HG02884 (cell line): ENCODE results near the gene ACADVL.
"Not testable (repeated sequence)": the region's sequence is repeated elsewhere in the genome, so short reads cannot be mapped to it uniquely, and the experiment has no call there.

Experiments
- ATAC-seq: cut with Tn5 transposase; IDR thresholded peaks from one replicate; pipeline ENCODE4 v1.9.1; 2021; ENCODE audit warnings: mild to moderate bottlenecking, moderate library complexity; ENCODE audit not compliant: unreplicated experiment

The ACADVL gene

DNA sequence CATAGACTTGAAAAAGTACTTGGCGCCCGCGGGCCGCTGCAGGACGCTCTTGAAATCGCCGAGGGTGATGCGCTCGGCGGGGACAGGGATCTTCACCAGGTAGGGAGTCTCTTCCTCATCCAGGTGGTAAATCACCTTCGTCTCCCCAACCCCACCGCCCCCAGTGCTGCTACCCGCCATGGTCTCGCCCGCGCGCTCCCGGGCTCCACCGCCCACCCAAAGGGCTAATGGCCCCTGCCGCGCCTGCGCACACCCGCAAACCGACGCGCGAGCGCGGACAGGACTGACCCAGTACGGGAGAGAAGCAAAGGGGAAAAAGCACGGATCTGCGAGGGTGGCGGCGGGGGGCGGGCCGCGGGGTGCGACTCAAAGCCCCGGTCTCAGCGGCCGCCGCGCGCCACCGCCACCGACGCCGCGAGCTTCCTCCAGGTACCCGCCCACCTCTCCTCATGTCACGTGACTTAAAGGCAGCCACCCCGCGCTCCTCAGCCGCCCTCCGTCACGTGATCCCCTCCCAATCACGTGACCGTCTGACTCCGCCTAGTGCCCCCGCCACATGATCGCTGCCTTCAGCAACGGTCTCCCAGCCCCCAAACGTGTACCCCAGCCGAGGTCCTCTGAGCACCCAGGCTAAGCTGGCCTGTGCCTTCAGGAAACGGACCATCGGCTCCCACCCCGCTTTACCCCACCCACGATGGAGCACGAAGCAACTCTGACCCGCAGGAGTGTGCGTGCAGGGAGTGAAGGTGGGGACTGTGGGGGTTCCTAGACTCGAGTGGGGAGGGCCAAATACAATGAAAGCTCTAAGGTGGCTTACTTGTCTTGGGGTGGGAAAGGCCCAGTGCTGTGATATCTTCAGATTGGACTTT is 14.6 kb downstream of the ACADVL start, which contains the start of gene DVL2:
DVL2 (minus strand) TSS at position 435 of the 869 bp plus-strand sequence; CDS start at position 180, 255 bp downstream.
- peak; percentile 36 for ATAC-seq

DNA sequence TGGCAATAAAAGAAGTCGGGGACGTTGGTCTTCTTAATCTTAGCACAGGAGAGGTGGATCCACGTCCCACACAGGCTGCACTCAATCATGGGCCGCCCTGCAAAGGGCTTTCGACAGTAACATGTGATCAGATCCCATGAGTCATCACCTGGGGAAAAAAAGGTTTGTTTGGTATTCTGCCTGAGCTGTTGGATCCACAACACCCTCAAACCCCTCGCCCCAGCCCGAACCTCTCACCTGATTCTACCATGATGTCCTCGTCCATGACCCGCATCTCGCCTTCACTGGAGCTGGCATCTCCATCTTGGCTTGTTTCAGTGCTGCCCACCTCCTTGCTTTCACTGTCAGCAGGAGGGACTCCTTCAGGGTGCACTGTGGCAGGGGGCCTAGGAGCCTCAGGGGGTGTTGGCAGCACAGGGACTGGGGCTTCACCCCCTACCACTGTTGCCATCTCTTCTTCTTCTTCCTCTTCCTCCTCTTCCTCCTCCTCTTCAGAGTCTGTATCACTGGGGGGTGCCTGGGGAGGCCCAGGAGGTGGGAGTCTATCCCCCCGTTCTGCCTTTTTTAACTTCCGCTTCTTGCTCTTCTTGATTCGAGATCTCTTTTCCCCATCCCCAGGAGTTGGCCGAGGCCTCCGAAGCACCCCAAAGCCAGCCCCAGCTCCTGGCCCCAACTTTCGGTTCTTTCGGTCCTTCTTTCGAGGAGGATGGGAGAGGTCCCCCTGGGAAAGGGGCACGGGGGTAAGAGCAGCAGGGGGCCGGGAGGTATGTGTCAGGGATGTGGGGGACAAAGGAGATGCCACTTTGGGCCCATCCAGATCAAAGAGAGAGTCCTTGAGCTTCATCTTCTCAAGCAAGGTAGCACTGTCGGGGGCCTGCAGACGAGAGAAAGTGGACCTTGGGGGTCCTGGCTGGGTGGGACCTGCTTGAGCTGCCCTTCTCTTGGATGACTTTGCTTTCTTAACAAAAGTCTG is 16.2 kb downstream of the ACADVL start:
- ATAC-seq = no peak

DNA sequence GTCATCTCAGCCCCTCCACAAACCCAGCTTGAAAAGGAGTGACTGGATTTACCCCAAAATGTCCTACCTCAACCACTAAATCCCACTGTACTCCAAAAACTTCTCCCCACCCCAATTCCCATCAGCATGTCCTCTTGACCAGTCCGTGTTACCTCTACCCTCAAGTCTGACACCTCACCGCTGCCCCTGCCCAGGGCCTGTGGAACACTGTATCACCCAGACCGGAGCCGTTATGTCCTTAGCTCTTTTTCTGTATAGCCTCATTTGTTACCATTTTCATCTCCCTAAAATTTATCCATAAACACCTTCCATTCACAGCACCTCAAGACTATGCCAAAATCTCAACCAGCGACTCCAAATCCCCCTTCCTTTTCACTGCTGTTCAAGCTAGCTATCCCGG is 17.1 kb downstream of the ACADVL start:
- ATAC-seq = no peak

DNA sequence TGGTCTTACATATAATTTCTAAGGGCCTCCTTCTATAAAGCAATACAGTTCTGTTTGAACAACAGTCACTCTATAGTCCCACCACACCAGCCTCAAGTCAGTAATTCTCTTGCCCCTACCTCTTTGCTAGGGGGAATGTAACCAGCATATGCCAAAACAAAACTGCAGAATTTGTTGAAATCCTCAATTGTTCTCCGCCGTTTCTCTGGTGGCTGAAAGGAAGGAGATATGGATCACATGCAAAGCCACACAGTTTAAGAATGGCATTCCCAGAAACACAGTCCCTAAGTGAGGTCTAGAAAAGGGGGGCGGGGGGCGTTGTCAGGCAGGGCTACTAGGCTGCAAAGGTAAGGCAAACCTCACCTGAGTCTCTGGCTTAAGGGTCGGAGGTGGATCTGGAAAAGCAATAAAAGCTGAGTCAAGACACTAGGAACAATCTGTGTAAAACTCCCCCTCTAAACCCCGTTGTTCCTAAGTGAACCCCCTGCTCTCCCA is 17.6 kb downstream of the ACADVL start:
- ATAC-seq = no peak

DNA sequence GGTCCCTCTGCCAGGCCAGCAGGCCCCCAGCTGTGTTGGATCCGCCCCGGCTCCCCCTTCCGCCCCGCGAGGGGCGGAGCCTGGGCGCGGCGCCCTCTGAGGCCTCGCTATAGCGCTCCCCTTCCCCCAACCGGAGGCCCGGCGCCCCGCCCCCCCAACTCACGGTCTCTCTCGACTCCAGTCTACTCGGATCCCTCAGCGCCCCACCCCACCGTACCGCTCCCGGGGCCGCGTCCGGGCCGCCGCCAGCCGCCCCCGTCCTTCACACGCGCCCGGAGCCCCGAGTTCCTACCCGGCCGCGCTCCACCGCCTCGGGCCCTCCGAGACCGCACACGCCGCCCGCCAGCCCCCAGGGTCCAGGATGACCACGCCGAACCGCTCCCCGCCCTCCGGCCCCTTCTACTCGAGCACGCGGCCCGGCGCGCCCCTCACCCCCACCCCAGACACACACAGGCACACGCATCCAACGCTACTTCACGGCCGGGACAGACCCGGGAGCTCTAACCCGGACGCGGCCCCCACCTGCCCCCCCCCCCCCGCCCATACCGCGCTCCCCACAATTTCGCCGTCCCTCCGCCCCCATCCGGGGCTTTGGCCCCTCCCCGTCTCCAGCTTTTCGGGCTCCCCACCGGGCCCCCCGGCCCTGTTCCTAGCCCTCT is 18.2 kb downstream of the ACADVL start:
- no peak for ATAC-seq

DNA sequence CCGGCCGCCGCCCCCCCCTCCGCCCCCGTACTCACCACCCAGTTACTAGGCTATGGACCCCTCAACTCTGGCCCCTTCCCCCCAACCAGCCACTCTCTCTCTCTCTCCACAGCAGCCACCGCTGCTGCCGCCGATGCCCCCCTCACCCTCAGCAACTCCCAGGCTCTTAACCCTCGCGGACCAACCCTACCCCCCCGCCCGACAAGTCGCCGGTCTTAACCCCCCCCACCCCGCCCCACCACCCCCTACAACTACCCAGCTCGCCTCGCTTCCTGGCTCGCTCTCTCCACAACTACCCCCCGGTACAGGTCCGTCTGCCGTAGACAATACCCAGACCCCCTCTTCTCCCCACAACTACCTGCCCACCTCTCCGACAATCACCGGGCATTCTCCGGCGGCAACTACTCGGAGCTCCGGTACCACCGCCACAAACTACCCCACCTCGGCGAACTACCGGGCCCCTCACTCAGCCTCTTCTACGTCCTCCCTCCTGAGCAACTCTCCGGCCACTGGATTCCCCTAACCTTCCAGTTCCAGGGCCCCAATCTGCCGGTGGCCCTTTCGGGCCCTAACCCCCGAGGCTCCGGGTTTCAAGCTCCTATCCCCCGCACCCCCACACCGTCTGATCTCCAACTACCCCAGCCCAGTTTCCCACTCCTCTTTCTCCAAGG is 18.8 kb downstream of the ACADVL start:
- ATAC-seq = no peak

DNA sequence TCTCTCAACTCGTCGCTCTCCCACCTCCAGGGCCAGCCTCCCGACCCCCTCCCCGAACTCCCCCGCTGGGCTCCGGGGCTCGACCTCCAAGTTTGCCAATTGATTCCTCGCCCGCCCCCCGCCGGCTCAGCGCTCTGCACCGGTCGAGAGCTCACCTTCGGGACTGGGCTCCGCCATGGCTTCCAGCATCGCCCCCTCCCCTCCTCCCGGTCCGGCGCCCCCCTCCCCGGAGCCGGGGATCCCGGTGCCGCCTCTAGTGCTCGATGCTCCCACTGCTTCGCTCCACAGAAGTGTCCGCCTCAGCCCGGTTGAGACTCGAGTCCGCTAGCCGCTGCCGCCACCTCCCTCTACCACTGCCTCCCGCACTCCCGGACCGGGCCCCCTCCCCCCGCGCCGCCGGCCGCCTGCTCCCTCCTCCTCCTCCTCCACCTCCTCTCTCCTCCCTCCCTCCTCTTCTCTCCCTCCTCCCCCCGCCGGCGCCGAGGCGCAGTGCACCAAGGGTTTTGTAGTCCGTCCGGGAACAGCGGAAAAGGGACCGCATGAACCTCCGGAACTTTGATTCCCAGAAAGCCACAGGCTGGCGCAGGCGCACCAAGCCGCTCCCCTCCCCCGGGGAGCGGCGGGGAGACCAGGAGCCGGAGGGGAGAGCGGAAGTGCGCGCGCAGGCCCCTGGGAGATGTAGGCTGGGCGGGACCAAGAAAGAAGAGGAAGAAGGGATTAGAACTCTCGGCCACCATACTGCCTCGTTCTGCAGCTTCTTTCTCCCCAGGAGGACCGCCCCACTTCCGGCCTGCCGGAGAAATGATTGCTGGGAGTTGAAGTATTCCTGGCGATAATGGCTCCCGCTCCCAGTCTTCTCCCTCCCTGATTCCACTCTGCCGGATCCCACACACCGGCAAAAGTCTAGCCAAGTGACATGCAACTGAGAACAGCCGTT is 19.6 kb downstream of the ACADVL start, which contains the start of gene PHF23:
PHF23 (minus strand) TSS at position 367 of the 937 bp plus-strand sequence; CDS start at position 189, 178 bp downstream.
- peak; percentile 47 for ATAC-seq

DNA sequence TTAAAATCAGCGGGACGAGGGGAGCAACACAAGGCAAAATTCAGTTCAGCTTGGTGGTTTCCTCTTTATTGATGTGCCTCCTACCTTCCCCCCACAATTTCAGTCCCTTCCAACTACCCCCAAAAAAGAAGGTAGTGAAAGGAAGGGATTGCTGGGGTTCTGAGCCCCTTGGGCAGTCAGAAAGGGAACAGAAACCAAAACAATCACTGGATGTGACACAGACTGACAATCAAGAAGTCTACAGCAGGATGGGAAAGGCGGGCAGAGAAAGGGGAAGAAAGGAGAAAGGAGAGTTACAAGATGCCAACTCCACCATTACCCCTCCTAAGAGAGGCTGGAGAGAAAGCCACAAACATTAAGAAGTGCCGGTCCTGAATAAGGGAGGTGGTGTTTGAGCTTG is 20.6 kb downstream of the ACADVL start:
- no peak for ATAC-seq

DNA sequence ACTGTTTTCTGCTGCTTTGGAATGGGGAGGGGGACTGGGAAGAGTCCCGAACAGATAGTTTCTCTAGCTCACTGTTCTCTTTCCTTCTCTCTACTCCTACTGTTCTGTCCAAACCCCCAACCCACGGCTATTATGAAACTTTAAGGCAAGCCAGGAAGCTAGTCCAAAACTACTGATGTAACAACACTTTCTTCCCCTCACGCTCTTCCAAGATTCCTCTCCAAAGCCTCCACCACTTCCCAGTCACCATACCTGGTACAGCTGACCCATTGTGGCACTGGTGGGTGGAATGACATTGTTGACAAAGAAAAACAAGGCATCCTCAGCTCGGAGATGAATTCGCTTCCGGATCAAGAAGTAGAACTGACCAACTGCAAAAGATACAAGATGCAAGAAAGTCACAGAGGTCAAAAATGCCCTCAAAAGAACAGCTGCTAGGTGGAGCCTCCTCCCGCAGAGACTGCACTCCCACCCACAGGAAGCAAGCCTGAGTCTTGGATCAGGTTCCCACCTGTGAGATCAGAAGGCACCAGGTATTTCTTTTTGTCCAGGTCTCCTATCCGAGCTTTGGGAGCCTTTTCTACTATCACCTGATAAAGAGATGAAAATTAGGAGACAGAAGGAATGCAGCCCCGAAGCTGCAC is 21.5 kb downstream of the ACADVL start:
- ATAC-seq = no peak

DNA sequence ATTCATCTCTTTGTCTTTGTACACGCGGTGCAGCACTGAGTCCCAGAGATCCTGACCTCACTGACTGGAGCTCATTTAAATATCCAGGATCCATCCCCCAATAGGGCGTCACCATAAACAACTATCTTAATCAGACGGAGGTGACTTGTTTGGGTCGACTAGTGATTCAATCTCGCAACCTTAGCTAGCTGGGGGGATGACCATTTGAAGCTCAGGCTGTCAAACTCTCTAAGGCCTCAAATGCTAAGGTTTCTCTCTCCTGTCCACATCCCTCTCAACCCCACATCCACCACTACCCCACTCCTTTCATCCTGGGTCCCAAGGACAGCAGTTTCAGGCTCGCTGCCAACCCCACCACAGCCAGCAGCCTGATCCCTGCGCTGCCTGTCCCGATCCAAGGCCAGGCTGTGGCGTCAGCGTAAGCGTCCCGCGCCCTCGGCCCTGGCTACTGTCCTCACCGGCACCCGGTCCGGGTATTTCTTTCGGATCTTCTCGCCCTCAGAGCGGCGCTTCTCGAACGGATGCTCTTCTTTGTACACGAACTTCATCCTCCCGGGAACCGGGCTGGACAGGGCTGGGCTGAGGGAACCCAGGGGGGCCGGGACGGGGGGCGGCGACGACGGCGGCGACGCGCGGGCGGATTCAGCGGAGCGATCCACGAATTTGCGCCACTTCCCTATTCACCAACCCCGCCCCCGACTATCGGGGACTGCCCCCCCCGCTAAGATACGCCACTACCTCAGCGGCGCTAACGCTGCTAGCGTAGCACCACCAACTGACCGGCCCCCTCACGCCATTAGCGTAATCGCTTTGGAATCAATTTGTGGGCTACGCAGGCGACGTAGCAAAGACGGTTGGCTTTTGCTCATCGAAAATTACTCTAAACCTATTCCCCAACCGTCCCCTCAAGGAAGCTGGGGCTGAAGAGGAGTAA is 22.3 kb downstream of the ACADVL start, which contains the start of gene GABARAP:
GABARAP (minus strand) TSS at position 667 of the 934 bp plus-strand sequence; CDS start at position 548, 119 bp downstream.
- ATAC-seq = no peak

DNA sequence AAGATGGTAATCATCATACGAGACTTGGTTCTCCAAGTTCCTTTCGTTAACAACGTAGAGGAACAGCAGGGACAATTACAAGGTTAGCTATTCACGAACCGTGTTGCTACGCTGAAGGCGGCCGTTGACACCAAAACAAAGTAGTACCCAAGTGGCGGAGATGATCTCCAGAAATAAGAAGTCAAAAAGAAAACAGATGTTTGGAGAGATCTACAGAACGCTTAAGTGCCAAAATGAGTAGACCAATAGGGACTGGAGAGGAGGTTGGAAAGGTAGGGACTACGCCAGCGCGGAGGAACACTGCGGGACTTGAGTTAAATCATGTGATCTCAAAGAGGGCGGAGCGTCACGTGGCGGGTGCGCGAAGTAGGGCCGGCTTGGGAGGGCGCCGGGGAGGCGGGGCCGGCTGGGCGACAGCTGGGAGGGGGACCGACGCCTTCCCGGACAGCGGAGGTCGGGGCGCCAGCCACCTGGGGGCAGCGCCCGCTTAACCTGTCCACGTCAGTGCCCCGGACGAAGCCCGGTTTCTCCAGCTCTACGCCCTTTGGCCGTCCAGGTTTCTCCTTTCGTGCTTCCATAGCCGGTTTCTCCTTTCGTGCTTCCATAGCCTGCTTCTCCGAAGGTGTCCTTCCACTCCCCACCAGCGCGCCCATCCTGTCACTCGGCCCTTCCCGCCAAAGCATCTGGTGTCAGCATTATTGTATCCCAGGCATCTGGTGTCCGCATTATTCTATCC is 23.1 kb downstream of the ACADVL start:
- ATAC-seq = no peak

DNA sequence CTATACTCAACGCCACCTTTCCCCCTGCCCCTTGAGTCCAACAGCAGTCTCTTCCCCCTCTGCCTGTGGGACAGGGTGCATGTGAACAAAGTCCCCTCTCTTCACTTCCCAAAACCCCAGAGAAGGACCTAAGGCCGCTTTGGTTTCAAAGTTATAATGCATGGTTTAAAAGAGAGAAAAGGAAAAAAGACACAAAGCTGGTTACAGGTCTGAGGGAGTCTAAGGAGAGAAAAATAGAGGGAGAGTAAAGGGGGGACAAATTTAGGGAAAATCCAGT is 23.7 kb downstream of the ACADVL start:
- ATAC-seq = no peak

DNA sequence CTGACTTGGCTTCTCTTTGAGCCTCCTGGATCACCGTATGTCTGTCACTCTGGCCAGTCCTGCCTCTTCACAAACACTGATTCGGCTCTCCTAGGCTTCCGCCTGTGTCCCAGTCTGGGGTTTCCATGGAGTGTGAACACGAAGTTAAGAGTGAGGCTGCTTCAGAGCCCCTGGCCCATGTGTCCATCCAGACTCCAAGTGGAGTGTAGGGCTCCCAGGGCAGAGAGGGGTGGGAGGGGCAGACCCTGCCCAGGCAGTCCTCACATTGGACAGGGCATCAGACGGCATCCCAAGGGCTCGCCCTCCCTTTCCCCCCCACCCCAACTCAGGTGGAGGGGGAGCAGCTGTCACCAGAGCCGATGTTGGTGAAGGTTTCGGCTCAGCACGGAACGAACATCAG is 24.1 kb downstream of the ACADVL start:
- not testable (repeated sequence) for ATAC-seq

DNA sequence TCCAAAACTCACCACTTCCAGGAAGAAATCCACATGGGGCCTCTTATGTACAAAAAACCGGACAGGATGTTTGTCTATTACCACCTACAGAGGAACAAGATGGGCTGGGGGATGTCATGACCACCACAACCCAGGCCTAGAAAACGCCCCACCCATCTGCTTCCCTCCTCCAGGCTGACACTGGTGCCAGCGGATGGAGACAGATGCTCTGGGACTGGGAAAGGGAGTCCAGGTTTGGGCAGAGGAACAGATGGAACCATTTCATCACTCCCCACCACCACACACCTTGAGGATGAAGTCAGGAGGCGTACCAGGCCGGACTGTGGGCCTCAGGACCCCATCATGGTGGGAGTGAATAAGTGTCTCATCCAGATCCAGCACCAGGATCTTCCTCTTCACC is 27.0 kb downstream of the ACADVL start:
- ATAC-seq = no peak

DNA sequence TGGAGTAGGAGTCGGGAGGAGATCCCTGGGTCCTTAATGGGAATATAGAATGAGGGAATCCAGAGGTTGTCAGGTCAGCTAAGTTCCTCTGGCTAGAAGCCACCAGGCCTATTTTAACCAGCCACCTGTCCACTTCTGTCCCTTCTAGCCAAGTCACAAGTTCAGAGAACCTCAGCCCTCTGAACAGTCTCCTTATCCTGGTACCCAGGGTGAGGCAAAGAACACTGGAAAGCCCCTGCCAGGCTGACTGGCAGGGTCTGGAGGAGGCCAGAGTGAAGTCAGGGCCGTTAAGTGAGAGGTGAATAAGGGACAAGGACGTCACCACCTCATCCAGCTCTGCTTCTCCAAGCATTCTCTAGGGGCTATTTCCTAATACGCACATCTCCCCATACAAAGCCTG is 29.1 kb downstream of the ACADVL start:
- ATAC-seq = no peak

DNA sequence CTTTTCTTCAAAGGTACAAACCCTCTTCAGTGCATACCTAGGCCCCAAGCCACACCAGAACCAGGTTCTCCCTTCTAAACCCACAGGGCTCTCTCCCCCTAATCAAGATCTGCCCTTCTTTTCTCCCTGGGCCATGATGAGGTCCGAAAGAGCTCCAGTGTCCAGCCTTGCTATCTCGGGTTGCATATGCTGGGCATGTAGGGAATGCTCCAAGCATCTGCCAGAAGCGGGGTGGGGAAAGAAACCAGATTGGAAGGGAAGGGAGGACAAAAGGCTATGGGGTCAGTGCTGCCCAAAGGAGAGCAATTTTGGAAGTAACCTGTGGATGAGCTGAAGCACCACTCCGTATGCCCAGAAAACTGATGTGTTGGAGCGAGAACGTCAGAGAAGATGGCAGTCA is 29.5 kb downstream of the ACADVL start:
- ATAC-seq = no peak

DNA sequence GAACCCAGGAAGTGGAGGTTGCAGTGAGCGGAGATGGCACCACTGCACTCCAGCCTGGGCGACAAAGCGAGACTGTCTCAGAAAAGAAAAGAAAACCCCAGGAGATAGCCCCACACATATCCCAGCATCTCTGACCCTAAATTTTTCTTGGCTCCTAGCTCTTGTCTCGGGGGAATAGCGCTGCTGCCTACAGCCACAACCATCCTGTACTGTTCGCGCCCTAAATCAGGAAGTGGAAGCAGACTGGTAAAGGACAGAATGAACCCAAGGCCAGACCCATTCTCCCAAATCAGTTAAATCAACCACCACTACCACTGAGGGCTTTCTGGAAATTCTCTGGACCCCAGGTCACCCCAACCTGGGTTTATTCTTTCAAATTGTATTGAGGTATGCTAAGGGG is 30.1 kb downstream of the ACADVL start:
- ATAC-seq = no peak
